B cell (primary cell): ENCODE measurements around the gene ZDHHC19. TPM values are rescaled to one million over a fixed set of nuclear protein-coding genes. Genes with fewer than 3 reads are reported as not detected.

ENCODE experiments used
- ATAC-seq: fragments of 200-7000 bp; cut with Tn5 transposase; one replicate; pipeline ENCODE4 v1.10.0; 2021; ENCODE audit warnings: low read depth, mild to moderate bottlenecking, moderate number of reproducible peaks, moderate library complexity
- CTCF ChIA-PET: fragments of 350-600 bp; sonication (Branson Sonifier 250); formaldehyde crosslinking; loops from one replicate; lab custom pipeline; 2021; ENCODE audit warnings: antibody characterized with exemption, inconsistent platforms; lab: Charles Lee
- POLR2A ChIA-PET: fragments of 350-600 bp; sonication (Branson Sonifier 250); formaldehyde crosslinking; loops from one replicate; lab custom pipeline; 2021; ENCODE audit warnings: antibody characterized with exemption; lab: Charles Lee
- DNase-seq: peaks from one replicate; pipeline ENCODE4 v3.0.0; 2013
- H2AFZ ChIP-seq: 2 replicates; pipeline ENCODE4 v1.6.1; 2012; ENCODE audit warnings: mild to moderate bottlenecking, low read depth, low read length; ENCODE audit not compliant: insufficient read depth, poor library complexity, severe bottlenecking
- H3K27ac ChIP-seq, 2 donors: 1 replicate in 1 of 2; 2 replicates in 1 of 2; pipeline ENCODE4 v1.5.1; 2012 to 2013; ENCODE audit warnings: low read length in 2 of 2, mild to moderate bottlenecking in 2 of 2, moderate library complexity in 1 of 2
- H3K27me3 ChIP-seq, 4 experiments: fragments of 200-600 bp in 1 of 4; sonication (generic) in 1 of 4; replicated peaks in 1 of 4; 1 replicate in 2 of 4; 2 replicates in 2 of 4; pipeline versions ENCODE4 v1.6.1 to v1.7.0; 2013 to 2016; ENCODE audit warnings: low read length in 3 of 4, mild to moderate bottlenecking in 2 of 4, mixed read lengths in 1 of 4, moderate library complexity in 1 of 4; ENCODE audit not compliant: insufficient read depth in 4 of 4, control insufficient read depth in 3 of 4; ENCODE audit errors: control extremely low read depth in 1 of 4
- H3K36me3 ChIP-seq, 2 experiments: replicated peaks in 1 of 2; 1 replicate in 1 of 2; 2 replicates in 1 of 2; pipeline versions ENCODE4 v1.6.1 to v1.7.1; 2013; ENCODE audit warnings: low read length in 1 of 2; ENCODE audit not compliant: insufficient read depth in 2 of 2, control insufficient read depth in 1 of 2; ENCODE audit errors: control extremely low read depth in 1 of 2, extremely low read depth in 1 of 2
- H3K4me1 ChIP-seq, 2 donors: fragments of 200-600 bp in 1 of 2; sonication (generic) in 1 of 2; 1 replicate in 1 of 2; 2 replicates in 1 of 2; pipeline versions ENCODE4 v1.5.1 to v1.6.1; 2013 to 2017; ENCODE audit warnings: low read length in 2 of 2; ENCODE audit not compliant: control insufficient read depth in 2 of 2, insufficient read depth in 2 of 2
- H3K4me2 ChIP-seq: replicated peaks from 2 replicates; pipeline ENCODE3; 2012; ENCODE audit warnings: mild to moderate bottlenecking, low read depth, low read length; ENCODE audit not compliant: poor library complexity, severe bottlenecking
- H3K4me3 ChIP-seq, 5 experiments: fragments of 200-600 bp in 1 of 5; sonication (generic) in 1 of 5; 1 replicate in 3 of 5; 2 replicates in 2 of 5; pipeline versions ENCODE4 v1.5.1 to v1.7.0; 2011 to 2016; ENCODE audit warnings: low read length in 4 of 5, mild to moderate bottlenecking in 4 of 5, low read depth in 2 of 5, control low read depth in 1 of 5, moderate library complexity in 1 of 5; ENCODE audit not compliant: insufficient read depth in 1 of 5; ENCODE audit errors: control extremely low read depth in 1 of 5, extremely low read depth in 1 of 5
- H3K79me2 ChIP-seq: fragments of 200-600 bp; sonication (generic); one replicate; pipeline ENCODE4 v1.6.0; 2016; ENCODE audit warnings: low read length; ENCODE audit not compliant: control insufficient read depth, insufficient read depth
- H3K9ac ChIP-seq: fragments of 200-600 bp; sonication (generic); 2 replicates; pipeline ENCODE4 v1.6.1; 2017; ENCODE audit warnings: mild to moderate bottlenecking, low read length, moderate library complexity
- H3K9me3 ChIP-seq, 3 donors: one replicate each; pipeline versions ENCODE4 v1.6.1 to v1.7.1; 2013; ENCODE audit warnings: low read length in 2 of 3; ENCODE audit not compliant: control insufficient read depth in 2 of 3, insufficient read depth in 1 of 3; ENCODE audit errors: control extremely low read depth in 1 of 3
- H4K20me1 ChIP-seq: 2 replicates; pipeline ENCODE4 v1.6.0; 2012; ENCODE audit warnings: mild to moderate bottlenecking, low read length; ENCODE audit not compliant: insufficient read depth, control insufficient read depth, poor library complexity, severe bottlenecking
- H3K27ac Mint-ChIP-seq: one replicate; pipeline ENCODE4 v1.8.0; 2021; ENCODE audit warnings: mixed read lengths
- H3K27me3 Mint-ChIP-seq: one replicate; pipeline ENCODE4 v1.8.0; 2021; ENCODE audit warnings: mixed read lengths
- H3K4me1 Mint-ChIP-seq: one replicate; pipeline ENCODE4 v1.8.0; 2021; ENCODE audit warnings: mixed read lengths
- H3K4me3 Mint-ChIP-seq: one replicate; pipeline ENCODE4 v1.8.0; 2021; ENCODE audit warnings: mixed read lengths
- H3K9me3 Mint-ChIP-seq: one replicate; pipeline ENCODE4 v1.8.0; 2022; ENCODE audit warnings: mixed read lengths; ENCODE audit not compliant: insufficient read depth
- CTCF ChIP-seq: fragments of 200-600 bp; IDR thresholded peaks from one replicate; pipeline ENCODE4 v1.8.0; 2022; ENCODE audit warnings: antibody characterized with exemption, mild to moderate bottlenecking
- EZH2 ChIP-seq: IDR thresholded peaks from 2 replicates; pipeline ENCODE4 v1.6.1; 2012; ENCODE audit warnings: borderline replicate concordance, low read depth, mild to moderate bottlenecking, moderate library complexity, low read length; ENCODE audit not compliant: insufficient read depth, poor library complexity, severe bottlenecking
- WGBS: methylation state at CpG from one replicate; pipeline ENCODE4 v1.1.5; 2013; ENCODE audit warnings: missing lambda C conversion rate; ENCODE audit not compliant: insufficient coverage; 5-methylcytosine and 5-hydroxymethylcytosine counted together
- intact Hi-C: fragments of 100-400 bp; cut with micrococcal nuclease; formaldehyde crosslinking; loops from one replicate; pipeline ENCODE4 v1.10.0; 2022
- polyA plus RNA-seq: library from polyadenylated mRNA; depleted of rRNA; stranded (reverse); fragments of >200 nt; gene quantifications from 2 replicates; pipeline ENCODE4 v1.2.3, GENCODE V29; 2012
- total RNA-seq, 2 donors: library from RNA; stranded (reverse); fragments of 120-200 nt in 1 of 2; gene quantifications; 1 replicate in 1 of 2; 2 replicates in 1 of 2; pipeline versions ENCODE4 v1.2.3 to v1.2.4, GENCODE V29; 2013 to 2022

ZDHHC19 gene
- total and polyA plus RNA-seq, 2 donors (not counting 1 experiment from before 2014, with no cell fraction given), result 0.91 to 6.0 TPM

DNA sequence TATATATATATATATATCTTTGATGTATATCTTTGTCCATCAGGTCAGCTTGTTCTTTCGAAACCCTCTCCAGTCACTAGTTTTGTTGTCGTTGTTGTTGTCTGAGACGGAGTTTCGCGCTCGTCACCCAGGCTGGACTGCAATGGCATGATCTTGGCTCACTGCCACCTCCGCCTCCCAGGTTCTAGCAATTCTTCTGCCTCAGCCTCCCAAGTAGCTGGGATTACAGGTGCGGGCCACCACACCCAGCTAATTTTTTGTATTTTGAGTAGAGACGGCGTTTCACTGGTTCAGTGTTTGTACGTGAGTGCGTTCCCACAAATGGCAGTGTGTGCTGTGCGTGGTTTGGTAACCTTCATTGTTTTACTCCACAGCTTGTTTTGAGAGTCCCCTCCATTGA, 51.7 kb downstream of the ZDHHC19 start:
- H3K27me3 ChIP-seq, result no peaks in the 10 kb centered on the region
- H3K4me1 Mint-ChIP-seq, result peaks cover 24% of the 10 kb centered on the region
- no peak overlapping the region for H3K4me3 ChIP-seq
- no peaks in the 10 kb centered on the region for H3K9me3 ChIP-seq
- ChIA-PET CTCF (interaction anchor here (1.0 to 1.3 kb wide), 4 partner anchors 21 to 87 kb away, joined by 6 to 12 read pairs (median 10); no protein-coding TSS in a partner anchor), POLR2A (interaction anchor here (0.6 to 0.9 kb wide), 2 partner anchors 48 to 86 kb away, joined by 4 to 9 read pairs; no protein-coding TSS in a partner anchor)
- H3K27ac Mint-ChIP-seq, result peak overlapping the region; percentile 94
- TF ChIP-seq EZH2 (no peak), CTCF (no peak)
- intact Hi-C loops, result loop anchor here (5.0 kb wide), 1 partner anchor 42 kb away; no protein-coding TSS in a partner anchor
- DNase-seq, result no peak
- H3K9me3 Mint-ChIP-seq, result no peaks in the 10 kb centered on the region
- peak overlapping the region; percentile 9 for H3K9ac ChIP-seq
- peaks cover 13 to 15% of the 10 kb centered on the region in 2 donors for H3K4me1 ChIP-seq
- H2AFZ ChIP-seq, result peak overlapping the region; percentile 70
- no peaks in the 10 kb centered on the region for H3K27me3 Mint-ChIP-seq
- no peak for ATAC-seq
- H3K79me2 ChIP-seq, result peaks cover 2% of the 10 kb centered on the region
- H3K36me3 ChIP-seq, result no peaks in the 10 kb centered on the region
- peak overlapping the region; percentile 59 to 75 for H3K27ac ChIP-seq
- H3K4me2 ChIP-seq, result peak overlapping the region; percentile 57
- peak overlapping the region; percentile 73 for H3K4me3 Mint-ChIP-seq
- no peaks in the 10 kb centered on the region for H4K20me1 ChIP-seq
- WGBS, result 90% methylated on average over 5 of the region's 13 CpGs

- intact Hi-C loops, result loop anchor here (2.0 to 5.0 kb wide), 2 partner anchors 15 to 39 kb away; no protein-coding TSS in a partner anchor
- no peaks in the 10 kb centered on the region for H3K9me3 Mint-ChIP-seq
- no peaks in the 10 kb centered on the region for H3K27me3 ChIP-seq
- peaks cover 23% of the 10 kb centered on the region for H3K4me1 Mint-ChIP-seq
- H3K36me3 ChIP-seq, result no peaks in the 10 kb centered on the region
- POLR2A ChIA-PET, result interaction anchor here (0.6 kb wide), 1 partner anchor 48 kb away, joined by 3 read pairs; no protein-coding TSS in a partner anchor
- no peaks in the 10 kb centered on the region for H3K9me3 ChIP-seq
- no peak overlapping the region for H3K9ac ChIP-seq
- DNase-seq (no peak), ATAC-seq (no peak)
- peak overlapping the region; percentile 42 for H3K27ac Mint-ChIP-seq
- CTCF ChIA-PET, result interaction anchor here (1.2 to 1.6 kb wide), 2 partner anchors 24 to 83 kb away, joined by 4 to 7 read pairs; no protein-coding TSS in a partner anchor
- H2AFZ ChIP-seq, result no peak overlapping the region
- TF ChIP-seq EZH2 (no peak), CTCF (no peak)
- H4K20me1 ChIP-seq, result no peaks in the 10 kb centered on the region
- no peak overlapping the region for H3K27ac ChIP-seq
- no peak overlapping the region for H3K4me3 ChIP-seq
- peaks cover 13 to 15% of the 10 kb centered on the region in 2 donors for H3K4me1 ChIP-seq
- H3K4me3 Mint-ChIP-seq, result no peak overlapping the region
- no peaks in the 10 kb centered on the region for H3K27me3 Mint-ChIP-seq
- H3K79me2 ChIP-seq, result no peaks in the 10 kb centered on the region
- 98% methylated on average over 6 of the region's 6 CpGs for WGBS
- no peak overlapping the region for H3K4me2 ChIP-seq
Observed at GRCh38 chr3:196156160-196156559, 55.0 kb downstream of the ZDHHC19 start.
